WERI-Rb-1 (cell line): ENCODE measurements around the gene SDE2.

ENCODE experiments used
- DNase-seq: peaks from one replicate; pipeline ENCODE4 v3.0.0-alpha.2; 2020
- H3K27ac ChIP-seq: fragments of 250-450 bp; sonication (Bioruptor Pico); 2 replicates; pipeline ENCODE4 v1.5.1; 2020; ENCODE audit warnings: mild to moderate bottlenecking, moderate library complexity
- H3K27me3 ChIP-seq: fragments of 250-450 bp; sonication (Bioruptor Pico); 2 replicates; pipeline ENCODE4 v1.5.1; 2021; ENCODE audit warnings: mild to moderate bottlenecking, low read depth, moderate library complexity; ENCODE audit not compliant: insufficient read depth, severe bottlenecking
- H3K36me3 ChIP-seq: fragments of 250-450 bp; sonication (Bioruptor Pico); 2 replicates; pipeline ENCODE4 v1.5.1; 2020; ENCODE audit warnings: mild to moderate bottlenecking, moderate library complexity
- H3K4me3 ChIP-seq: 2 replicates; pipeline ENCODE4 v1.5.1; 2011; ENCODE audit warnings: low read depth, mild to moderate bottlenecking, control low read depth, low read length
- H3K9me3 ChIP-seq: fragments of 250-450 bp; sonication (Bioruptor Pico); 2 replicates; pipeline ENCODE4 v1.5.1; 2021; ENCODE audit warnings: mild to moderate bottlenecking, moderate library complexity; ENCODE audit not compliant: severe bottlenecking
- TF ChIP-seq, protein P1 (sequence below): IDR thresholded peaks from 2 replicates; pipeline ENCODE4 v1.5.1; 2011; ENCODE audit warnings: low read depth, mild to moderate bottlenecking, control low read depth, inconsistent platforms, low read length

Gene SDE2

DNA sequence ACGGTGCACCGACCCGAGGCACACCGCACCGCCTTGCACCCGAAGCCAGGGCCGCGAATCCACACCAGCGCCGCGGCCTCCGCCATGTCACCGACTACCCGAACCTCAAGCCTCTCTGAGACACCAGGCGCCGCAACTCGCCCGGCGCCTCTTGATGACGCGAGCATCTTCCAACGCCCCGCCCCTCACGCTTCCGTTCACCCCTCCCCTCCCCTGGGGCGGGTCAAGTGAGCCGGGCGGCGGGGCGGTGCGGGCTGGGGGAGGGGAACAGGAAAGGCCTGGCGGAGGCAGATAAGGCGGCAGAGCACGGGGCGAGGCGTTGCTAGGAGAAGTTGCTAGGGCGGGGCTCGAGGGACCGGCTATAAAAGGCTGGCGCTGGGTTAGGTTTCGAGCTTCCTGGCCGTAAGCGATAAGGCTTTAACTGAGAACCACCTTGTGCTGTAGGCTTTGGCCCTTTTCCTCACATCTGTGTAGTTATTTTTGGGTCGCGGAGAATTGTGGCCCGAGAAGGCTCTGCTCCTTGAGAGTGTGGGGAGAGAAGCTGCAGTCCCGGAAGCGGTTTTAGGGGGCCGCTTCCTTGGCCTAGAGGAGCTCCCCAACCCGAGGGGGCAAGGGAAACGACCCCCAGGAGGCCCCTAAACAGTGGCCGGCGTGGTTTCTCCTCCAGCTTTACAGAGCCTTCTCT lies at the start of gene SDE2:
Gene SDE2 (minus strand): TSS at position 117 of the 685 bp plus-strand sequence. CDS start 31 bp downstream, at position 86.
- no peaks in the 10 kb centered on the region for H3K36me3 ChIP-seq
- H3K27ac ChIP-seq: peak within 1 kb of the TSS; percentile 76
- no peaks in the 10 kb centered on the region for H3K9me3 ChIP-seq
- H3K27me3 ChIP-seq: no peaks in the 10 kb centered on the region
- peak; percentile 97 for DNase-seq
- peak within 1 kb of the TSS; percentile 67 for H3K4me3 ChIP-seq
- TF ChIP-seq, protein P1, sequence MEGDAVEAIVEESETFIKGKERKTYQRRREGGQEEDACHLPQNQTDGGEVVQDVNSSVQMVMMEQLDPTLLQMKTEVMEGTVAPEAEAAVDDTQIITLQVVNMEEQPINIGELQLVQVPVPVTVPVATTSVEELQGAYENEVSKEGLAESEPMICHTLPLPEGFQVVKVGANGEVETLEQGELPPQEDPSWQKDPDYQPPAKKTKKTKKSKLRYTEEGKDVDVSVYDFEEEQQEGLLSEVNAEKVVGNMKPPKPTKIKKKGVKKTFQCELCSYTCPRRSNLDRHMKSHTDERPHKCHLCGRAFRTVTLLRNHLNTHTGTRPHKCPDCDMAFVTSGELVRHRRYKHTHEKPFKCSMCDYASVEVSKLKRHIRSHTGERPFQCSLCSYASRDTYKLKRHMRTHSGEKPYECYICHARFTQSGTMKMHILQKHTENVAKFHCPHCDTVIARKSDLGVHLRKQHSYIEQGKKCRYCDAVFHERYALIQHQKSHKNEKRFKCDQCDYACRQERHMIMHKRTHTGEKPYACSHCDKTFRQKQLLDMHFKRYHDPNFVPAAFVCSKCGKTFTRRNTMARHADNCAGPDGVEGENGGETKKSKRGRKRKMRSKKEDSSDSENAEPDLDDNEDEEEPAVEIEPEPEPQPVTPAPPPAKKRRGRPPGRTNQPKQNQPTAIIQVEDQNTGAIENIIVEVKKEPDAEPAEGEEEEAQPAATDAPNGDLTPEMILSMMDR: no peak

DNA sequence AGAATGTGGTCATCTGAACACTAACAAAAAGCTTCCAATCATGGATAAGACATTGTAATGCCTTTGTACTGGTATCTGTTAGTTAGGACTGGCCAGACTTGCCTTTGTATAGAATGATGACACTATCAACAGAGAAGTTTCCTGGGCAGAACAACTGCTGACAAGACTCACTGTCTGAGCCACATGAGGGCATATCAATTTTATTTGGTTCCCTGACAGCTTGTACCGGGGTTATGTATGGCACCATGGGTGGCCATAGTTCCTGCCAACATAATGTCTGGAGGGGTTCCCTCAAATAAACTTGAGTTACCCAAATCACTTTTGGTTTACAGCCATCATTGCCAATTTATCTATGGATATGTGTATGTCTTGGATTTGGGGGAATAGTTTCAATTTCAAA lies 49.7 kb upstream of the SDE2 start:
- H3K27me3 ChIP-seq: no peaks in the 10 kb centered on the region
- DNase-seq: no peak
- TF ChIP-seq, protein P1: no peak
- H3K27ac ChIP-seq: no peak overlapping the region
- no peak overlapping the region for H3K4me3 ChIP-seq
- H3K36me3 ChIP-seq: no peaks in the 10 kb centered on the region
- H3K9me3 ChIP-seq: no peaks in the 10 kb centered on the region

DNA sequence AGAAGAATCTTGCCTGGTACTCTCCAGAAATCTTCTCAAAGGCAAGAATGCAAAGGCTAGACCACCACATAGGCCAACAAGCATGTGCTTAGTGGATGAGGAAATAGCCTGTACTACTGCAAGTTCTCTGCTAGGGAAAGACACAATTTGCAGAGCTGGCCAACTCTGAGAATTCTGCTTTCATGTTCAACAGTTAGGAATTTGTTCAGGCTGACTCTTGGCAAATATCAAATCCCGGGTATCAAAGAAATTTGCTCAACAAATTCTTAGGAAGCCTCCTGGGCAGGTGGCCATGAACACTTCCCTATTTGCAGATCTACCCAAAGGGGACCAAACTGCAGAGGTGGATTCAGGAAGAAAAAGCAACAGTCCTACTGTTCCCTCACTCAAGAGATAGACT lies 48.4 kb upstream of the SDE2 start:
- DNase-seq: no peak
- TF ChIP-seq, protein P1: no peak
- Histone ChIP-seq H3K9me3 (no peaks in the 10 kb centered on the region), H3K27ac (no peak overlapping the region), H3K27me3 (no peaks in the 10 kb centered on the region), H3K4me3 (no peak overlapping the region), H3K36me3 (no peaks in the 10 kb centered on the region)

DNA sequence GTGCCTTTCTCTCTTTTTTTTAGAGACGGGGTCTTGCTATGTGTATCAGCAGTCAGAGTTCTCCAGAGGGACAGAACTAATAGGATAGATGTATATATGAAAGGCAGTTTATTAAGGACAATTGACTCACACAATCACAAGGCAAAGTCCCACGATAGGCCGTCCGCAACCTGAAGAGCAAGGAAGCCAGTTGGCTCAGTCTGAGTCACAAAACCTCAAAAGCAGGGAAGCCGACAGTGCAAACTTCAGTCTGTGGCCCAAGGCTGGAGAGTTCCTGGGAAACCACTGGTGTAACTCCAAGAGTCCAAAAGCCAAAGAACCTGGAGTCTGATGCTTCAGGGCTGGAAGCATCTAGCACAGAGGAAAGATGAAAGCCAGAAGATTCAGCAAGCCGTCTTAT lies 47.1 kb upstream of the SDE2 start:
- H3K27ac ChIP-seq: no peak overlapping the region
- H3K9me3 ChIP-seq: no peaks in the 10 kb centered on the region
- TF ChIP-seq, protein P1: no peak
- H3K4me3 ChIP-seq: no peak overlapping the region
- no peaks in the 10 kb centered on the region for H3K36me3 ChIP-seq
- DNase-seq: no peak
- H3K27me3 ChIP-seq: no peaks in the 10 kb centered on the region

DNA sequence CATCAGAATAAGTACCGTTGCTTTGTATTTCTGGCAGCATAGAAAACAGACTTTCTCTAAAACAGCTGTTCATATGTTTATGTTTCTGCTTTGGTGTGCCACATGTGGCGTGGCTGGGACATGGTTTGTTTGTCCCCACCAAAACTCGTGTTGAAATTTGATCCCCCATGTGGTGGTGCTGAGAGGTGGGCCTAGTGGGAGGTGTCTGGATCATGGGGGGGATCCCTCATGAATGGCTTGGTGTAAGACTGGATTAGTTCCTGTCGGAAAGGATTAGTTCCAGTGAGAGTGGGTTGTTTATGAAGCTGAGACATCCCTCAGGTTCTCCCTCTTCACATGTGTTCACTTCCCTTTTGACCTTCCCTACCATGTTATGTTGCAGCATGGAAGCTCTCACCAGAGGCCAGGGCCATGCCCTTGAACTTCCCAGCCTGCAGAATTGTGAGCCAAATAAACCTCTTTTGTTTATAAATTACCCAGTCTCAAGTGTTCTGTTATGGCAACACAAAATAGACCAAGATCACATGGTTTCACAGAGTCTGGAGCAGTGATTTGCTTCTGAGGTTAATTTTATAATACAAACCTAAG lies 45.5 kb upstream of the SDE2 start:
- Histone ChIP-seq H3K36me3 (no peaks in the 10 kb centered on the region), H3K27me3 (no peaks in the 10 kb centered on the region), H3K9me3 (no peaks in the 10 kb centered on the region), H3K27ac (no peak overlapping the region), H3K4me3 (no peak overlapping the region)
- TF ChIP-seq, protein P1: no peak
- DNase-seq: no peak
